Measurements from ENCODE around the gene PNMA8B.

The PNMA8B gene

GRCh38 chr19:46451352-46451751 is 44.3 kb downstream of the PNMA8B start:
- no peak for DNase-seq

GRCh38 chr19:46450737-46451136 is 44.9 kb downstream of the PNMA8B start:
- DNase-seq, result no peak

GRCh38 chr19:46449228-46449627 is 46.4 kb downstream of the PNMA8B start:
- no peak for DNase-seq

- DNase-seq, result no peak
These were observed 47.1 kb downstream of the PNMA8B start for GRCh38 chr19:46448601-46449000.

GRCh38 chr19:46447824-46448223 is 47.8 kb downstream of the PNMA8B start:
- no peak for DNase-seq

GRCh38 chr19:46447006-46447405 is 48.7 kb downstream of the PNMA8B start:
- no peak for DNase-seq

GRCh38 chr19:46446021-46446420 is 49.6 kb downstream of the PNMA8B start:
- DNase-seq, result no peak

- no peak for DNase-seq
These were observed 52.7 kb downstream of the PNMA8B start for GRCh38 chr19:46442808-46443450.

GRCh38 chr19:46441866-46442265 is 53.8 kb downstream of the PNMA8B start:
- DNase-seq, result no peak
